IMR-90 (cell line): Measurements from ENCODE around the gene STK33. TPM values are rescaled to one million over a fixed set of nuclear protein-coding genes. Genes with fewer than 3 reads are reported as not detected.

Experiments
- ATAC-seq: fragments of 200-7000 bp; cut with Tn5 transposase; 2 replicates; pipeline ENCODE4 v1.9.1; 2020; ENCODE audit warnings: low read depth, mild to moderate bottlenecking, moderate library complexity
- BruUV-seq: library from RNA; stranded (reverse); fragments of 400-500 nt; replicated peaks from 2 replicates; lab custom pipeline; 2021; lab: Mats Ljungman, UMichigan
- CTCF ChIA-PET: fragments of 300-600 bp; formaldehyde crosslinking; extraction: SDS; loops from one replicate; lab custom pipeline; 2021; ENCODE audit warnings: antibody characterized with exemption; lab: Yijun Ruan, JAX
- POLR2A ChIA-PET: fragments of 300-600 bp; sonication (Branson Sonifier 250); formaldehyde crosslinking; loops from one replicate; lab custom pipeline; 2022; ENCODE audit warnings: antibody characterized with exemption; ENCODE audit not compliant: unreplicated experiment; lab: Charles Lee
- DNase-seq: peaks from one replicate; pipeline ENCODE4 v3.0.0; 2013
- H2AFZ ChIP-seq: replicated peaks from 2 replicates; pipeline ENCODE3; 2013; ENCODE audit warnings: low read length, mild to moderate bottlenecking; ENCODE audit not compliant: poor library complexity
- H2AK5ac ChIP-seq: 2 replicates; pipeline ENCODE4 v1.6.1; 2013; ENCODE audit warnings: low read depth, low read length, inconsistent platforms
- H2AK9ac ChIP-seq: replicated peaks from 2 replicates; pipeline ENCODE3; 2013; ENCODE audit warnings: mild to moderate bottlenecking, low read depth, low read length, moderate library complexity; ENCODE audit not compliant: poor library complexity
- H2BK120ac ChIP-seq: 2 replicates; pipeline ENCODE4 v1.6.1; 2013; ENCODE audit warnings: low read depth, low read length, inconsistent platforms
- H2BK15ac ChIP-seq: 3 replicates; pipeline ENCODE4 v1.6.1; 2013; ENCODE audit warnings: low read depth, low read length, inconsistent platforms
- H2BK20ac ChIP-seq: 2 replicates; pipeline ENCODE4 v1.6.1; 2013; ENCODE audit warnings: low read depth, mild to moderate bottlenecking, inconsistent platforms, low read length, moderate library complexity
- H2BK5ac ChIP-seq: 2 replicates; pipeline ENCODE4 v1.6.1; 2013; ENCODE audit warnings: mild to moderate bottlenecking, low read depth, low read length, inconsistent platforms; ENCODE audit not compliant: poor library complexity, severe bottlenecking
- H3K14ac ChIP-seq: replicated peaks from 2 replicates; pipeline ENCODE4 v1.6.1; 2013; ENCODE audit warnings: low read depth, low read length, inconsistent platforms
- H3K18ac ChIP-seq: 2 replicates; pipeline ENCODE4 v1.6.1; 2013; ENCODE audit warnings: low read depth, low read length, control low read depth
- H3K23ac ChIP-seq: 2 replicates; pipeline ENCODE4 v1.6.1; 2013; ENCODE audit warnings: low read depth, low read length, inconsistent platforms
- H3K27ac ChIP-seq: 2 replicates; pipeline ENCODE4 v1.5.1; 2013; ENCODE audit warnings: mild to moderate bottlenecking, control low read depth, low read length; ENCODE audit not compliant: insufficient read depth
- H3K27me3 ChIP-seq: 2 replicates; pipeline ENCODE4 v1.6.1; 2013; ENCODE audit warnings: low read length; ENCODE audit not compliant: control insufficient read depth, insufficient read depth
- H3K36me3 ChIP-seq: 2 replicates; pipeline ENCODE4 v1.6.1; 2013; ENCODE audit warnings: low read length, mixed read lengths; ENCODE audit not compliant: control insufficient read depth, insufficient read depth
- H3K4ac ChIP-seq: 2 replicates; pipeline ENCODE4 v1.6.1; 2013; ENCODE audit warnings: low read depth, low read length, inconsistent platforms
- H3K4me1 ChIP-seq: 2 replicates; pipeline ENCODE4 v1.6.1; 2013; ENCODE audit warnings: low read length, mixed read lengths; ENCODE audit not compliant: control insufficient read depth, insufficient read depth
- H3K4me2 ChIP-seq: 2 replicates; pipeline ENCODE4 v1.6.1; 2013; ENCODE audit warnings: low read depth, mild to moderate bottlenecking, control low read depth, low read length, moderate library complexity
- H3K4me3 ChIP-seq: 2 replicates; pipeline ENCODE4 v1.5.1; 2013; ENCODE audit warnings: low read depth, mild to moderate bottlenecking, control low read depth, low read length, moderate library complexity; ENCODE audit not compliant: insufficient read depth
- H3K56ac ChIP-seq: 2 replicates; pipeline ENCODE4 v1.6.1; 2013; ENCODE audit warnings: low read length, inconsistent platforms; ENCODE audit not compliant: insufficient read depth; ENCODE audit errors: extremely low read depth
- H3K79me1 ChIP-seq, 2 experiments: 2 replicates each; pipeline ENCODE4 v1.6.1; 2013; ENCODE audit warnings: low read length in 2 of 2, inconsistent platforms in 1 of 2, low read depth in 1 of 2
- H3K9ac ChIP-seq: 2 replicates; pipeline ENCODE4 v1.6.1; 2013; ENCODE audit warnings: low read depth, low read length, control low read depth
- H3K9me1 ChIP-seq: 2 replicates; pipeline ENCODE4 v1.6.1; 2013; ENCODE audit warnings: low read length, inconsistent platforms; ENCODE audit not compliant: insufficient read depth
- H3K9me3 ChIP-seq: 2 replicates; pipeline ENCODE4 v1.6.1; 2013; ENCODE audit warnings: low read length; ENCODE audit not compliant: control insufficient read depth, insufficient read depth
- H4K20me1 ChIP-seq: 2 replicates; pipeline ENCODE4 v1.6.1; 2013; ENCODE audit warnings: low read length, inconsistent platforms; ENCODE audit not compliant: insufficient read depth
- H4K5ac ChIP-seq: 2 replicates; pipeline ENCODE4 v1.6.1; 2013; ENCODE audit warnings: mild to moderate bottlenecking, low read depth, low read length, control low read depth
- H4K8ac ChIP-seq, 2 experiments: 2 replicates each; pipeline ENCODE4 v1.6.1; 2013; ENCODE audit warnings: low read depth in 2 of 2, low read length in 2 of 2, control low read depth in 1 of 2, inconsistent platforms in 1 of 2
- H4K91ac ChIP-seq: 2 replicates; pipeline ENCODE4 v1.6.1; 2013; ENCODE audit warnings: low read depth, low read length, inconsistent platforms; ENCODE audit not compliant: insufficient read depth
- BHLHE40 ChIP-seq: fragments of 150-350 bp; IDR thresholded peaks from 2 replicates; pipeline ENCODE4 v1.6.1; 2016; ENCODE audit warnings: mild to moderate bottlenecking, low read depth, low read length
- CEBPB ChIP-seq: IDR thresholded peaks from 2 replicates; pipeline ENCODE4 v1.6.1; 2012; ENCODE audit warnings: low read depth, low read length, improper control_type of control experiment
- CHD1 ChIP-seq: IDR thresholded peaks from 2 replicates; pipeline ENCODE4 v1.6.1; 2012; ENCODE audit warnings: low read depth, low read length, improper control_type of control experiment
- CTCF ChIP-seq: conservative IDR thresholded peaks from 2 replicates; pipeline ENCODE4 v1.5.1; 2012; ENCODE audit warnings: mild to moderate bottlenecking, low read depth, low read length, improper control_type of control experiment
- ELK1 ChIP-seq: fragments of 150-350 bp; IDR thresholded peaks from 2 replicates; pipeline ENCODE4 v1.6.1; 2016; ENCODE audit warnings: low read depth, mild to moderate bottlenecking, low read length, moderate library complexity, borderline replicate concordance
- FOS ChIP-seq: fragments of 150-350 bp; IDR thresholded peaks from 2 replicates; pipeline ENCODE4 v1.6.1; 2016; ENCODE audit warnings: low read depth, low read length
- MAFK ChIP-seq: IDR thresholded peaks from 2 replicates; pipeline ENCODE4 v1.6.1; 2012; ENCODE audit warnings: low read depth, low read length, improper control_type of control experiment
- MAZ ChIP-seq: IDR thresholded peaks from 2 replicates; pipeline ENCODE4 v1.6.1; 2012; ENCODE audit warnings: low read depth, mild to moderate bottlenecking, low read length, improper control_type of control experiment, moderate library complexity, borderline replicate concordance
- MXI1 ChIP-seq: IDR thresholded peaks from 2 replicates; pipeline ENCODE4 v1.6.1; 2012; ENCODE audit warnings: low read depth, mild to moderate bottlenecking, low read length, moderate library complexity, borderline replicate concordance
- NFE2L2 ChIP-seq: fragments of 150-350 bp; IDR thresholded peaks from 2 replicates; pipeline ENCODE4 v1.6.1; 2016; ENCODE audit warnings: low read depth, mild to moderate bottlenecking, low read length
- POLR2A ChIP-seq: IDR thresholded peaks from 2 replicates; pipeline ENCODE4 v1.6.1; 2012; ENCODE audit warnings: mild to moderate bottlenecking, low read depth, low read length
- RAD21 ChIP-seq: IDR thresholded peaks from 2 replicates; pipeline ENCODE4 v1.6.1; 2012; ENCODE audit warnings: low read length, improper control_type of control experiment
- RCOR1 ChIP-seq: IDR thresholded peaks from 2 replicates; pipeline ENCODE4 v1.6.1; 2012; ENCODE audit warnings: mild to moderate bottlenecking, low read length, improper control_type of control experiment; ENCODE audit not compliant: insufficient replicate concordance
- RFX5 ChIP-seq: IDR thresholded peaks from 2 replicates; pipeline ENCODE4 v1.8.0; 2012; ENCODE audit warnings: low read depth, mild to moderate bottlenecking, low read length, moderate library complexity
- SMC3 ChIP-seq: fragments of 150-350 bp; IDR thresholded peaks from 2 replicates; pipeline ENCODE4 v1.6.1; 2016; ENCODE audit warnings: low read depth, mild to moderate bottlenecking, antibody characterized with exemption, low read length, moderate library complexity
- USF2 ChIP-seq: fragments of 150-350 bp; IDR thresholded peaks from 2 replicates; pipeline ENCODE4 v1.6.1; 2017; ENCODE audit warnings: mild to moderate bottlenecking, antibody characterized with exemption, low read length, low read depth
- WGBS, 2 experiments: methylation state at CpG; one replicate each; pipeline versions ENCODE4 v1.1.5 to v1.1.7; 2013; ENCODE audit warnings: missing lambda C conversion rate in 2 of 2; ENCODE audit not compliant: insufficient read length in 1 of 2; ENCODE audit errors: extremely low coverage in 2 of 2; 5-methylcytosine and 5-hydroxymethylcytosine counted together
- dilution Hi-C: fragments of 300-500 bp; cut with HindIII; formaldehyde crosslinking; loops from one replicate; pipeline ENCODE4 v1.14.3; 2018; ENCODE audit warnings: low sequenced_read_pairs; ENCODE audit not compliant: unreplicated experiment
- in situ Hi-C: fragments of 300-500 bp; cut with MboI; formaldehyde crosslinking; loops from 3 replicates; pipeline ENCODE4 v1.14.3; 2019; ENCODE audit warnings: low sequenced_read_pairs, inconsistent platforms, mixed read lengths
- intact Hi-C: fragments of 100-400 bp; cut with micrococcal nuclease; formaldehyde crosslinking; loops from 2 replicates; pipeline ENCODE4 v1.10.0; 2022
- polyA plus RNA-seq, 3 experiments: library from polyadenylated mRNA; depleted of rRNA; stranded (reverse); fragments of >200 nt; gene quantifications; 2 replicates each; pipeline ENCODE4 v1.2.3, GENCODE V29; 2012; ENCODE audit warnings: low replicate concordance in 1 of 3
- total RNA-seq: library from RNA; depleted of rRNA; stranded (reverse); fragments of >200 nt; gene quantifications from 2 replicates; pipeline ENCODE4 v1.2.3, GENCODE V29; 2012

Gene STK33
- total and polyA plus RNA-seq, 2 of the 4 experiments (the other 2 are of a cell fraction): 2.3 to 2.6 TPM

GRCh38 chr11:8484251-8484650, 109.8 kb downstream of the STK33 start:
- no peak overlapping the region for H3K56ac ChIP-seq
- intact Hi-C loops (no loop called here), dilution Hi-C loops (no loop called here), in situ Hi-C loops (no loop called here)
- DNase-seq (no peak), ATAC-seq (no peak)
- H2AK5ac ChIP-seq: no peak overlapping the region
- H3K4me2 ChIP-seq: no peak overlapping the region
- H3K14ac ChIP-seq: no peak overlapping the region
- TF ChIP-seq FOS: no peak
- TF ChIP-seq ELK1: no peak
- no peak for TF ChIP-seq RAD21
- TF ChIP-seq RFX5: no peak
- TF ChIP-seq POLR2A: no peak
- TF ChIP-seq RCOR1: no peak
- TF ChIP-seq BHLHE40: no peak
- no peak for TF ChIP-seq SMC3
- no peak for TF ChIP-seq MXI1
- no peak for TF ChIP-seq MAFK
- no peak for TF ChIP-seq MAZ
- no peak for TF ChIP-seq USF2
- no peak for TF ChIP-seq NFE2L2
- no peak for TF ChIP-seq CEBPB
- no peak for TF ChIP-seq CHD1
- no peak for TF ChIP-seq CTCF
- no peaks in the 10 kb centered on the region for H3K27me3 ChIP-seq
- no peak overlapping the region for H2BK15ac ChIP-seq
- H3K4ac ChIP-seq: no peak overlapping the region
- H3K9me1 ChIP-seq: no peaks in the 10 kb centered on the region
- no peak overlapping the region for H4K5ac ChIP-seq
- no peaks in the 10 kb centered on the region for H3K79me1 ChIP-seq
- H3K9me3 ChIP-seq: no peaks in the 10 kb centered on the region
- no peak overlapping the region for H3K9ac ChIP-seq
- no peak overlapping the region for H3K23ac ChIP-seq
- H3K4me3 ChIP-seq: no peak overlapping the region
- no peak overlapping the region for H3K27ac ChIP-seq
- CTCF ChIA-PET: no interaction called here
- H3K36me3 ChIP-seq: no peaks in the 10 kb centered on the region
- no peak overlapping the region for H2BK120ac ChIP-seq
- H3K4me1 ChIP-seq: no peaks in the 10 kb centered on the region
- POLR2A ChIA-PET: no interaction called here
- no peak overlapping the region for H3K18ac ChIP-seq
- no peaks in the 10 kb centered on the region for H4K20me1 ChIP-seq
- H4K8ac ChIP-seq: no peak overlapping the region
- no peak overlapping the region for H4K91ac ChIP-seq
- no peak overlapping the region for H2BK5ac ChIP-seq
- no peak overlapping the region for H2AK9ac ChIP-seq
- no peak overlapping the region for H2AFZ ChIP-seq
- no TSS peak for BruUV-seq
- no peak overlapping the region for H2BK20ac ChIP-seq
- no CpG with 5 or more reads among the region's 3 CpGs for WGBS, 2 experiments
